HepG2 (cell line): ENCODE data around the gene HSPB8. TPM values are rescaled to one million over a fixed set of nuclear protein-coding genes. Genes with fewer than 3 reads are reported as not detected.

Source experiments
- ATAC-seq: fragments of 200-7000 bp; cut with Tn5 transposase; 3 replicates; pipeline ENCODE4 v1.9.1; 2020; ENCODE audit warnings: mild to moderate bottlenecking, moderate library complexity
- BruUV-seq: library from RNA; stranded (reverse); fragments of 400-500 nt; replicated peaks from 2 replicates; lab custom pipeline; 2021; lab: Mats Ljungman, UMichigan
- CTCF ChIA-PET: fragments of 300-600 bp; formaldehyde crosslinking; extraction: SDS; loops from one replicate; lab custom pipeline; 2021; ENCODE audit warnings: low total read pairs, inconsistent platforms, low intra/inter-chr PET ratio; lab: Yijun Ruan, JAX
- POLR2A ChIA-PET: fragments of 350-600 bp; sonication (Branson Sonifier 250); formaldehyde crosslinking; loops from one replicate; lab custom pipeline; 2020; ENCODE audit warnings: antibody characterized with exemption, inconsistent platforms; lab: Yijun Ruan, JAX
- DNase-seq: peaks from one replicate; pipeline ENCODE4 v3.0.0-alpha.2; 2015; ENCODE audit warnings: low spot score
- FAIRE-seq: peaks from 3 replicates; lab custom pipeline; 2011; peaks lifted over from hg19 to GRCh38; lab: Jason Lieb, UNC
- H2AFZ ChIP-seq: one replicate; pipeline ENCODE4 v1.6.1; 2011; ENCODE audit warnings: low read length, inconsistent platforms
- H3K27ac ChIP-seq: fragments of 300-600 bp; 3 replicates; pipeline ENCODE4 v1.8.0; 2011; ENCODE audit warnings: mixed run types, mild to moderate bottlenecking, mixed read lengths, low read length, inconsistent platforms; ENCODE audit not compliant: insufficient read depth; ENCODE audit errors: extremely low read length
- H3K27me3 ChIP-seq, 2 experiments: fragments of 200-600 bp in 1 of 2; 2 replicates in 1 of 2; 3 replicates in 1 of 2; pipeline versions ENCODE4 v1.6.0 to v1.8.0; 2011; ENCODE audit warnings: low read length in 2 of 2, mild to moderate bottlenecking in 2 of 2, moderate library complexity in 2 of 2, inconsistent platforms in 1 of 2; ENCODE audit not compliant: insufficient read depth in 2 of 2, control insufficient read depth in 1 of 2
- H3K36me3 ChIP-seq, 2 experiments: fragments of 200-600 bp in 1 of 2; replicated peaks in 1 of 2; 2 replicates in 1 of 2; 3 replicates in 1 of 2; pipeline versions ENCODE4 v1.5.1 to v1.8.0; 2011; ENCODE audit warnings: low read length in 2 of 2, inconsistent platforms in 1 of 2; ENCODE audit not compliant: insufficient read depth in 2 of 2, control insufficient read depth in 1 of 2
- H3K4me1 ChIP-seq: 2 replicates; pipeline ENCODE4 v1.5.1; 2012; ENCODE audit warnings: low read length, inconsistent platforms; ENCODE audit not compliant: insufficient read depth
- H3K4me2 ChIP-seq: 2 replicates; pipeline ENCODE4 v1.6.0; 2011; ENCODE audit warnings: low read depth, low read length, inconsistent platforms
- H3K4me3 ChIP-seq, 3 experiments: fragments of 200-600 bp in 1 of 3; sonication (generic), shearing (Covaris generic) in 1 of 3; replicated peaks in 1 of 3; 2 replicates each; pipeline ENCODE4 v1.5.1; 2011 to 2016; ENCODE audit warnings: low read length in 3 of 3, inconsistent platforms in 2 of 3, low read depth in 2 of 3, mild to moderate bottlenecking in 2 of 3, control low read depth in 1 of 3, mixed read lengths in 1 of 3; ENCODE audit not compliant: insufficient read depth in 1 of 3
- H3K79me2 ChIP-seq: one replicate; pipeline ENCODE4 v1.6.1; 2011; ENCODE audit warnings: low read length, inconsistent platforms; ENCODE audit not compliant: insufficient read depth
- H3K9ac ChIP-seq: 2 replicates; pipeline ENCODE4 v1.6.0; 2011; ENCODE audit warnings: mild to moderate bottlenecking, low read depth, low read length, inconsistent platforms; ENCODE audit not compliant: insufficient read depth
- H3K9me3 ChIP-seq: 2 replicates; pipeline ENCODE4 v1.5.1; 2012; ENCODE audit warnings: mild to moderate bottlenecking, low read length
- H4K20me1 ChIP-seq: 2 replicates; pipeline ENCODE4 v1.6.0; 2011; ENCODE audit warnings: inconsistent platforms, mild to moderate bottlenecking, low read length, moderate library complexity; ENCODE audit not compliant: insufficient read depth
- HNF4G ChIP-seq, 2 experiments: sonication (generic) in 1 of 2; formaldehyde crosslinking in 1 of 2; IDR thresholded peaks; 2 replicates each; pipeline versions ENCODE4 v1.4.0 to v1.6.1; 2011 to 2020; ENCODE audit warnings: borderline replicate concordance in 2 of 2, low read depth in 2 of 2, mild to moderate bottlenecking in 2 of 2, low read length in 1 of 2, missing genetic modification reagents in 1 of 2, moderate library complexity in 1 of 2
- SCMH1 ChIP-seq: sonication (generic); formaldehyde crosslinking; IDR thresholded peaks from 2 replicates; pipeline ENCODE4 v1.9.0; 2021; ENCODE audit warnings: missing genetic modification reagents, mild to moderate bottlenecking, borderline replicate concordance
- SMAD9 ChIP-seq: sonication (generic); formaldehyde crosslinking; IDR thresholded peaks from 2 replicates; pipeline ENCODE4 v1.5.1; 2020; ENCODE audit warnings: mild to moderate bottlenecking, missing genetic modification reagents
- TOE1 ChIP-seq: sonication (generic); formaldehyde crosslinking; IDR thresholded peaks from 2 replicates; pipeline ENCODE4 v1.4.0; 2020; ENCODE audit warnings: mild to moderate bottlenecking, missing genetic modification reagents
- ZNF138 ChIP-seq: sonication (generic); formaldehyde crosslinking; IDR thresholded peaks from 2 replicates; pipeline ENCODE4 v1.5.0; 2020; ENCODE audit warnings: mild to moderate bottlenecking, low read depth, missing genetic modification reagents
- ZNF253 ChIP-seq: sonication (generic); formaldehyde crosslinking; IDR thresholded peaks from 2 replicates; pipeline ENCODE4 v1.8.0; 2022; ENCODE audit warnings: mild to moderate bottlenecking, missing genetic modification reagents, borderline replicate concordance
- WGBS: methylation state at CpG from one replicate; pipeline ENCODE4 v1.1.6; 2017; ENCODE audit warnings: low lambda C conversion rate; 5-methylcytosine and 5-hydroxymethylcytosine counted together
- in situ Hi-C: cut with HindIII; loops from 2 replicates; pipeline ENCODE4 v1.10.0; 2017; ENCODE audit warnings: low pct_unique_long_range_greater_than_20kb; ENCODE audit not compliant: extremely low pct_ligation_motif_present
- intact Hi-C: fragments of 100-400 bp; cut with micrococcal nuclease; formaldehyde crosslinking; loops from one replicate; pipeline ENCODE4 v1.10.0; 2022; ENCODE audit not compliant: unreplicated experiment
- polyA plus RNA-seq, 8 experiments: library from polyadenylated mRNA; depleted of rRNA in 3 of 8; stranded (reverse) in 7 of 8; unstranded in 1 of 8; fragments of >200 nt; fragmentation: Illumina TruSeq in 4 of 8; extraction: Trizol in 4 of 8; gene quantifications; 2 replicates each; pipeline versions ENCODE4 v1.2.1 to v1.2.3, GENCODE V29; 2011 to 2016; ENCODE audit warnings: low read depth in 4 of 8, missing spikeins in 1 of 8, mixed read lengths in 1 of 8; ENCODE audit not compliant: insufficient read depth in 1 of 8
- total RNA-seq, 5 experiments: library from RNA; depleted of rRNA; stranded (reverse); fragments of >200 nt; fragmentation: Illumina TruSeq; extraction: Trizol; gene quantifications; 2 replicates each; pipeline ENCODE4 v1.2.3, GENCODE V29; 2016; ENCODE audit warnings: low read depth in 1 of 5
- TF ChIP-seq, protein P1 (sequence below): sonication (generic); formaldehyde crosslinking; IDR thresholded peaks from 2 replicates; pipeline ENCODE4 v1.4.0; 2020; ENCODE audit warnings: mild to moderate bottlenecking, missing genetic modification reagents

Gene HSPB8
- total and polyA plus RNA-seq, 2 of the 13 experiments (the other 11 are each of a cell fraction or from before 2014, with no cell fraction given) = 0.49 to 0.54 TPM

DNA sequence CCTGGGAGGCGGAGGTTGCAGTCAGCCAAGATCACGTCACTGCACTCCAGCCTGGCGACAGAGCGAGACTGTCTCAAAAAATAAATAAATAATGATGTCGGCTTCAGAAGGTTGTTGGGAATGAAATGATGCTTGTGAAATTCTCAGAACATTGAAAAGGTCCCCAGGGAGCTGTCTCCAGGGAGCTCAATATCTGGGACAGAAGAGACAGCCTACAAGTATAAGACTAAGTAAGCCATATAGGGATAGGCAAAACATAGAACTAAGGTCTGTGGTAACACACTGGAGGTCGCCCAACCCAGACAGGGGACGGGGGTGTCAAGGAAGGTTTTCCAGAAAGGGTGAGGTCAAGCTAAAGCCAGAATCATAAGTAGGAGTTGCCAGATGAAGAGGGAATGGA is 29.5 kb upstream of the HSPB8 start:
- Histone ChIP-seq H3K4me2 (no peak overlapping the region), H4K20me1 (no peaks in the 10 kb centered on the region), H3K9me3 (peaks cover 8% of the 10 kb centered on the region; the same call in 1 of the 2 replicates), H3K36me3 (no peaks in the 10 kb centered on the region), H3K4me1 (no peaks in the 10 kb centered on the region), H2AFZ (no peak overlapping the region), H3K27me3 (peaks cover 0 to 4% of the 10 kb centered on the region in 2 experiments; a peak in 1 of 5 replicates), H3K9ac (no peak overlapping the region), H3K27ac (no peak overlapping the region), H3K4me3 (no peak overlapping the region), H3K79me2 (no peaks in the 10 kb centered on the region)
- ChIA-PET CTCF (no interaction called here), POLR2A (no interaction called here)
- FAIRE-seq (no peak), DNase-seq (no peak), ATAC-seq (no peak)
- TF ChIP-seq ZNF253 (CRISPR knock-in tag) = no peak
- no peak for TF ChIP-seq ZNF138 (CRISPR knock-in tag)
- TF ChIP-seq, protein P1, sequence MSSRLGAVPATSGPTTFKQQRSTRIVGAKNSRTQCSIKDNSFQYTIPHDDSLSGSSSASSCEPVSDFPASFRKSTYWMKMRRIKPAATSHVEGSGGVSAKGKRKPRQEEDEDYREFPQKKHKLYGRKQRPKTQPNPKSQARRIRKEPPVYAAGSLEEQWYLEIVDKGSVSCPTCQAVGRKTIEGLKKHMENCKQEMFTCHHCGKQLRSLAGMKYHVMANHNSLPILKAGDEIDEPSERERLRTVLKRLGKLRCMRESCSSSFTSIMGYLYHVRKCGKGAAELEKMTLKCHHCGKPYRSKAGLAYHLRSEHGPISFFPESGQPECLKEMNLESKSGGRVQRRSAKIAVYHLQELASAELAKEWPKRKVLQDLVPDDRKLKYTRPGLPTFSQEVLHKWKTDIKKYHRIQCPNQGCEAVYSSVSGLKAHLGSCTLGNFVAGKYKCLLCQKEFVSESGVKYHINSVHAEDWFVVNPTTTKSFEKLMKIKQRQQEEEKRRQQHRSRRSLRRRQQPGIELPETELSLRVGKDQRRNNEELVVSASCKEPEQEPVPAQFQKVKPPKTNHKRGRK (CRISPR knock-in tag) = no peak
- no peak for TF ChIP-seq SCMH1
- TF ChIP-seq HNF4G (IDR thresholded peaks at IDR 0.05; ENCODE audit: borderline replicate concordance, low read depth, low read length) = no peak
- TF ChIP-seq HNF4G (CRISPR knock-in tag; IDR thresholded peaks at IDR 0.05; ENCODE audit: borderline replicate concordance, low read depth) = no peak
- no peak for TF ChIP-seq SMAD9 (CRISPR knock-in tag)
- TF ChIP-seq TOE1 (CRISPR knock-in tag) = no peak
- 42% methylated on average over 7 of the region's 7 CpGs for WGBS
- no TSS peak for BruUV-seq
- intact Hi-C loops = no loop called here
- in situ Hi-C loops = no loop called here
